Germinal center (tissue), 1 donor: ENCODE results near the gene TSPEAR.
"Not testable (repeated sequence)": the region's sequence is repeated elsewhere in the genome, so short reads cannot be mapped to it uniquely, and the experiment has no call there.

Source experiments
- DNase-seq: peaks from one replicate; pipeline ENCODE4 v3.0.0; 2012; ENCODE audit warnings: mixed read lengths, low spot score

TSPEAR gene

DNA sequence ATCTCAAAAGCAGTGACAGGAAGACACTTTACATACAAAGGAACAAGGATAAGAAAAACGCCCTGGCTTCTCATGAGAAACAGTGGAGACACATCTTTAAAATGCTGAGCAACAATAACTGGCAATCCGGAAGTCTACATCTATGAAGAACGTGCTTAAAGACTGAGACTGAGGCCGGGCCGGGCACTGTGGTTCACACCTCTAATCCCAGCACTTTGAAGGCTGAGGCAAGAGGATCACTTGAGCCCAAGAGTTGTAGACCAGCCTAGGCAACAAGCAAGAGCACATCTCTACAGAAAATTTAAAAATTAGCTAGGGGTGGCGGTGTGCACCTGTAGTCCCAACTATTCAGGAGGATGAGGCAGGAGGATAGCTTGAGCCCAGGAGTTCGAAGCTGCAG, 27.3 kb downstream of the TSPEAR start:
- no peak for DNase-seq

DNA sequence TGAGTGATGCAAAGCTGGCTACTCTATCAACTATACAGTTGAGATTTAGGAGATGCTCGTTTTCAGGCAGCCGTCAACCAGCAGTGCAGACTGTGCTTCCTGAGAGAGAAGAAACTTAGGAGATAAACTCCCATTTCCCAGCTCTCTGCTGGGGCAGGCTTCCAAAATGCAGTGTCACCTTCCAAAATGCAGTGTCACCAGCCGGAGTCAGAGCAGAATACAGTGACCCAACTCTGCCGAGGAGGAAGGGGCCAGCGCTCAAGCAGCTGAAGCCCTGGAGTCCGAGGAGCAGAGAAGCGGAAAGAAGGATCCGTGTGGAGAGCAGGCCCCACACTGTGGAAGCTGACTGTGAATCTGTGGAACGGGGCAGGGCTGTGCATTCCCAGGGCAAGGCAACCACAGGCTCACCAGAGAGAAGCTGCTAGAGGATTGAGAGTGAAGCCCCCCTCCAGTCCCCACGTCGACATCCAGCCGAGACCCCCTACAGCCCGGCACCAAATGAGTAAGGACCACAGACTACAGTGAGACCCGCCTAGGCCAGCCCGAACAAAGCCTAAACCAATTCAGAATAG, 28.7 kb downstream of the TSPEAR start:
- no peak for DNase-seq

DNA sequence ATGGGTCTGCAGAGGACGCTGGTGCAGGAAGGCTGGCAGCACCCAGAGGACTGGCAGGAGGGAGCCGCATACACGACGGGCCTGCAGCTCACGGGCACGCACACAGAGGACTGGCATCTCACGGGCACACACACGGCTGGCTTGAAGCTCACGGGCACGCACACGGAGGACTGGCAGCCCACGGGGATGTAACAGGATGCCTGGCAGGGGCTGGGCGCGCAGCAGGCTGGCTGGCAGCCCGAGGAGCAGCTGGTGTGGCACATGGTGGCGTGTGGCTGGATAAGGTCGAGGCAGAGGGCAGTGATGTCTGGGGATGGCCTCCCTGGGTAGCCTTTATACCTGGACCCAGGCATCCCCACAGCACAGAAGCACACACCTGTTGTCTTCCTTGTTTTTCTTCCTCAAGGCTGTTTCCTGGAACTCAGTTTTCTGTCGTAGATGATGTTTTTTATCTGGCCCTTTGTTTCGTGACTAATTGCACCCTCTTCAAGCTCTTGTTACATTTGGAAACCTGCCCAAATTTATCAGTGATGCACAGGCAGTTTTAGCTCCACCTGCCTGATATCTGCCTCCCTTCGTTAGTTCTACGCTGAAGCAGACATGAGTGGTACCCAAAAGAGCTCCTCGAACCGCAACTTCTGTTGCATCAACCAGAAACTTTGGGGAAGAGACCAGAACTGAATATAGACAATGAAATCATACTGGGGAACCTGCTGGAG, 29.4 kb downstream of the TSPEAR start, which contains the start of gene KRTAP12-1:
TSS of gene KRTAP12-1 (minus strand) at position 303 of the 719 bp plus-strand sequence. CDS start at position 263, 40 bp downstream.
- DNase-seq, result no peak

DNA sequence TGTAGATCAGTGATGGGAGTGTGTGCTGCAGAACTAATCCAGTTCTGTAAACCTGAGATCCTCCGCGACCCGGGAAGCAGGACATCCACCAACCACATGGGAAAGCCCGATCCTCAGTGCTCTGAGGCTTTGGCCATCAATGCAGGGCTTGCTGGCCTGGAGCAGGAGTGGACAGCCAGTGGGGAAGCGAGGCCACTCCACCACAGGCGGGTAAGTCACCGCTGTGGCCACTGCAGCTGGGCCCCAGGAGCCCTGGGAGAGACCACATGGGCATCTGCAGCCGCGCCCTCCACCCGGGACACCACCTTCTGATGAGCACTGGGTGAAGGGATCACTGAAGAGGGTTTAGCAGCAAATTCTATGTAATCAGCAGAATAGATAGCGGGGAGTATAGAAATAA, 30.2 kb downstream of the TSPEAR start:
- DNase-seq, result no peak

DNA sequence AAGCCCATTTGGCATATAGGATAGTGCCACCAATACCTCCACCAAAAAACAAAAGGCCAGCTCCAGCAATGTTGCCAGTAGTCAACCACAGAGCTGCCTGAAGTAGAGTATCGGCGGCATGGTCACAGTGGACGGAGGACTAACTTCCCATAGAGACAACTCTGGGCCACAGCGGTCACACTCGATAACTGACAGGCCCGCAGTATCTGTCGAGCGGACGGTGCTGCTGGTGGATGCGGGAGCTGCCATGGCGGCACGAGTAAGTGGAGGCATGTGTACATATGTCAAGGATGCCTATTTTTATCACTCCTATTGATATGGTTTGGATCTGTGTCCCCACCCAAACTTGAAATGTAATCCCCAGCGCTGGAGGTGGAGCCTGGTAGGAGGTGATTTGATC, 33.5 kb downstream of the TSPEAR start:
- no peak for DNase-seq

DNA sequence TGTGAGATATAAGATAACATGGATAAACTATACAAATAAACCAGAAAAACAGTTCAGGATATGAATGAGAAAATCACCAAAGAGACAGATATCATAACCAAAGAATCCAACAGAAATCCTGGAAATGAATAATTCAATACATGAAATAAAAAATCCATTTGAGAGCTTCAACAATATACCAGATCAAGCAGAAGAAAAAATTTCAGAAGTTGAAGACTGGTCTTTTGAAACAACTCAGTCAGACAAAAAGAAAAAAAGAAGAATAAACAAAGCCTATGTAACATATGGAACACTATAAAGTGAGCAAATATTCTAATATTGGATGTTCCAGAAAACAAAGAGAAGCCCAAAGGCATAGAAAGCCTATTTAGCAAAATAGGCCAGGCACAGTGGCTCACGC, 39.5 kb downstream of the TSPEAR start:
- no peak for DNase-seq

DNA sequence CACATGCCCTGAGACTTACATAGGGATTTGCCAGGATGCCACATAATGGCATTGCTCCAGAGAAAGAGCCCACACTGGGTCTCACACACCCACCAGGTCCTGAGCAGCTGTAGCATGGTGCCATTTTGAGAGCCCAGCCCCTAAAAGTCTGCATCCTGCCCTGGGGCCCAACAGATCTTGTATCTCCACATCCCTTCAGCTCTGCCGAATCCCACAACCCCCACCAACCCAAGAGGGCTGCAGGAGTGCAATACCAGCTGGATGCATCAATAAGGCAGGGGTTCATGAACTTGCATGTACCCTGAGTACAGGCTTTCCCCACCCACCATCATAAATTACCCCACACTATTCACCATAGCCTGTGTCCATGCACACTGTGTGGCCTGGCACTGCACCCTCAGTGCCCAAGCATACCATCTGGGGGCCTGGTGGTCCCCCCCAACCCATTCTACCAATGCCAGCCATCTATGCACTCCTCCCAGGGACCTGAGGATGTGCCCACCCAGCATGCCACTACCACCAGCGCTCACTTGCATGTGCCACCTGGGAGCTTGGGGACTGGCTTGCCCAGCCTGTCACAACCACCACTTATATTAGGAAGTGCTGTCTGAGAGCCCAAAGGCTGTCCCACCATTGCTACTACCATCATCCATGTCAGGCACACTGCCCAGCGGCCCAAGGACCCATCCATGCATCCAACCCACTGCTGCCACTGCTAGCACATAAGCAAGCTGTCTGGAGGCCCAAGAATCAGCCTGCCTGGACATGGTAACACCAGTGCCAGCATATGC, 40.5 kb downstream of the TSPEAR start:
- DNase-seq, result no peak

DNA sequence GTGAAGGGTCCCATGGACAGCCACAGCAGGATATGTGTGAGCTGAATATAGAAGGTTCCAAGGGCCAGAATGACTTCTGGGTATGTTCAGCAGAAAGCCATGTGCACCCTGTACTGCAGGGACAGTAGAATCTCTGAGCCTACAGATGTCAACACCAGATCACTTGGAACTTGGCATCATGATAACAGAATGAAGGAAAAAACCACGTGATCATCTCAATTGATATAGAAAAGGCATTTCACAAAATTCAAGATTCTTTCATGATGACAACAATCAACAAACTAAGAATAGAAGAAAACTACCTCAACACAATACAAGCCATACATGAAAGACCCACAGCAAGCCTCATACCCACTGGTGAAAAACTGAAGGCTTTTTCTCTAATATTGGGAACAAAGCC, 43.8 kb downstream of the TSPEAR start:
- DNase-seq, result no peak

DNA sequence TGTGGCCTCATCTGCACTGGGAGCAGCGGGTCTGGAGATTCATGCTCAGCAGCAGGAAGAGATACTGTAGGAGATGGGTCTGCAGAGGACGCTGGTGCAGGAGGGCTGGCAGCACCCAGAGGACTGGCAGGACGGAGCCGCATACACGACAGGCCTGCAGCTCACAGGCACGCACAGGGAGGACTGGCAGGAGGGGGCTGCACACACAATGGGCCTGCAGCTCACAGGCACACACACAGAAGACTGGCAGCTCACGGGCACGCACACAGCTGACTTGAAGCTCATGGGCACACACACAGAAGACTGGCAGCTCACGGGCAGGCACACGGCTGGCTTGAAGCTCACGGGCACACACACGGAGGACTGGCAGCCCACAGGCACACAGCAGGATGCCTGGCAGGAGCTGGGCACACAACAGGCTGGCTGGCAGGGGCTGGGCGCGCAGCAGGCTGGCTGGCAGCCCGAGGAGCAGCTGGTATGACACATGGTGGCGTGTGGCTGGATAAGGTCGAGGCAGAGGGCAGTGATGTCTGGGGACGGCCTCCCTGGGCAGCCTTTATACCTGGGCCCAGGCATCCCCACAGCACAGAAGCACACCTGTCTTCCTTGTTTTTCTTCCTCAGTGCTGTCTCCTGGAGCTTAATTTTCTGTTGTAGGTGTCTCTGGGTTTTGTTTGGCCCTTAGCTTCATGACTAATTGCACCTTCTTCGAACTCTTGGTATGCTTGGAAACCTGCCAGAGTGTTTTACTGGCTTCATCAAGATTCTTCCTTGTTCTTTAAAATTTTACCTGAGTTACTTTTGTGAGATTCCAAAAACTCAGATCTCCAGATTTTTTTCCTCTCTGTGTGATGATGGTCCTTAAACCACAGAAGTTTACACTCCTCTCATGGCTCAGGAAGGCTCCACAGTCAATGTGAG, 44.7 kb downstream of the TSPEAR start, which contains the start of gene KRTAP12-2:
TSS of gene KRTAP12-2 (minus strand) at position 527 of the 920 bp plus-strand sequence. CDS start at position 486, 41 bp downstream.
- DNase-seq, result no peak

DNA sequence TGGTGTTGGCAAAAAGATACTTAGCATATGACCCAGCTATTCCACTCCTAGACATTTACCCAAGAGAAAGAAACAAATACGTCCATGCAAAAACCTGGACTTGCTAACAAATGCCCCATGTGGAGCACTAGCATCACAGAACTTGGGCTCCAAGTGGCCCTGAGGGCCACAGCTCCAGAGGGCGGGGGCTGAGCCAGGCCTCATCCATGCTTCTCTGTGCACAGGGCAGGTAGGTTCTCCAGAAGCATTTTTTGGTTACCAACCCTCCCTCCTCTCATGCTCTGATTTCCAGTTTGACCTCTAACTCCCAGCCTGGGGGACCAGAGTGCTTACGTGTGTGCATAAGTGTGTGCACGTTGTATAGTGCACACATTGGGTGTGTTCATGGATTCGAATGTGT, 46.7 kb downstream of the TSPEAR start:
- no peak for DNase-seq

DNA sequence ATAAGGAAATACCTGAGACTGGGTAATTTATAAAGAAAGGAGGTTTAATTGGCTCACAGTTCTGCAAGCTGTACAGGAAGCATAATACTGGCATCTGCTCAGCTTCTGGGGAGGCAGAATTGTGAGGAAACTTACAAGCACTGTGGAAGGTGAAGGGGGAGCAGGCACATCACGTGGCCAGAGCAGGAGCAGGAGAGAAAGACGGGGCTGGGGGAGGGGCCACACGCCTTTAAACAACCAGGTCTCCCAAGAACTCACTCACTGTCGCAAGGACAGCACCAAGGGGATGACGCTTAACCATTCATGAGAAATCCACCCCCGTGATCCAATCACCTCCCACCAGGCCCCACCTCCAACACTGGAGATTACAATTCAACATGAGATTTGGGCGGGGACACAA, 49.8 kb downstream of the TSPEAR start:
- DNase-seq, result not testable (repeated sequence)

DNA sequence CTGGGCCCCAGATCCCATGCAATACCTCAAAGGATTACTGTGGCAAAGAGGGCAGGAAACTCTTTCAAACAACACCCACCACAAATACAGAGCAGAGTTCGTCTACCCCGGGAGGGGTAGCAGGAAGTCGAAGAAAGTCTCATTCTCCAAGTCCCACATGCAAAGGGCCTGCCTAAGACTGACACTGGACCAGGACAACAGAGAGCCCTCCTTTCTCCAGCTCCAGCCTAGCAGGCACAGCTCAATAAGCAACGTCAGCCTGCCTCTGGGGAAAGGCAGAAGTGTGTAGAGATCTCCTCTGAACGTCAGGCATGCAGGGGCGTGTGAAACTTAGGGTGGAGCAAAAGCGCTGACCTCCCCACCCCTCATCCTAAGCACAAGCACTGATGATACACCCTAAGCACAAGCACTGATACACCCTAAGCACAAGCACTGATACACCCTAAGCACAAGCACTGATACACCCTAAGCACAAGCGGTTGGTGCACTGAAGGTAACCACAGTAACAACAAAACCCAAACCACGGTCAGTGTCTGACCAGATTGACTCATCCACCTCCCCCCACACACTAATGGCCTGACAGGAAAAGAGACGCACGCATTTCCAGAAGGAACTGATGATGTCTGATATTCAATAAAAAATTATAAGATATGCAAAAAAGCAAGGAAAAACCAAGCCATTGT, 52.3 kb downstream of the TSPEAR start:
- no peak for DNase-seq

DNA sequence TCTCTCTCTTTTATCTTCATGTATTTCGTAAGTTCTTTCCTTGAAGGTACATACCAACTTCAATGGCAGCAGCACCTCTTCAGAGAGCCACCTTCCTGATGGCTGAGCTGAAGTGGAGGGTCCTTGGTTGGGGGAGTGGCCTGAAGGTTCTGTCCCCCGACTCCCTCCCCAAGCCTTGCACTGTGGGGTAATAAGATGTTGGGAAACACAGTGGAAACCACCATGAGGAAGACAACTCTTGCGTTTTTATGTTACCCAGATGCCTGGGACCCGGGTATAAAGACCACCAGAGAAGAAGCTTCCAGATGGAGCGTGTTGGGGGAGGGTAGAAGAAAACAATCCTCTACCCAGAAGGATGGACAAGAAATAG, 52.8 kb downstream of the TSPEAR start:
- no peak for DNase-seq

DNA sequence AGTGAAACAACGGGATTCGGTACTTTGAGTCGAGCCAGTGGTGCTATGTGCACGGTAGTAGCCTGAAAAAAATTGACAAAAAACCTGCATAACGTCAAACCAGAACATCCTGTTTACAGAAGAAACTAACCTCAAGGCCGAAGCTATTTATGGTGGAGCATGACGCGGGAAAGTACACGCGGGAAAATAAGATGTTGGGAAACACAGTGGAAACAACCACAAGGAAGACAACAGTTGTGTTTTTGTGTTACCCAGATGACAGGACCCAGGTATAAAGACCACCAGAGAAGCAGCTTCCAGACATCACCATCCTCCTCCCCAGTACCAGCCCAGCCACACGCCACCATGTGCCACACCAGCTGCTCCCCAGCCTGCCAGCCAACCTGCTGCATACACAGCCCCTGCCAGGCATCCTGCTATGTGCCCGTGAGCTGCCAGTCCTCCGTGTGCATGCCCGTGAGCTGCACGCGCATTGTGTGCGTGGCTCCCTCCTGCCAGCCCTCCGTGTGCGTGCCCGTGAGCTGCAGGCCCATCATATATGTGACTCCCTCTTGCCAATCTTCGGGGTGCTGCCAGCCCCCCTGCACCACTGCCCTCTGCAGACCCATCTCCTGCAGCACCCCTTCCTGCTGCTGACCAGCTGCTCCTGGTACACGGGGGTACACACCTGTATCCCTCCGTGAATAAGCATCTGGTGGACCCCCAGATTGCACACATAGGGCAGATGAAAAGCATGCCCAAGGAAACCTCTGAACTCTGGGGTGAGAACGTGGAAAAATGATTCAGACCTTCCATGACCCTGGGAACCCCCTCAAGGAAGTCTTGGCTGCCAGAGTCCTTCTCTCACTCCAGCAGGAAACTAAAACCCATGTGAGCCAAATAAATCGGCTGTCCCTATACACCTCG, 53.5 kb downstream of the TSPEAR start, which contains the start of gene KRTAP12-3:
TSS of gene KRTAP12-3 (plus strand) at position 298 of the 906 bp plus-strand sequence. CDS start at position 346, 48 bp downstream.
- no peak for DNase-seq

DNA sequence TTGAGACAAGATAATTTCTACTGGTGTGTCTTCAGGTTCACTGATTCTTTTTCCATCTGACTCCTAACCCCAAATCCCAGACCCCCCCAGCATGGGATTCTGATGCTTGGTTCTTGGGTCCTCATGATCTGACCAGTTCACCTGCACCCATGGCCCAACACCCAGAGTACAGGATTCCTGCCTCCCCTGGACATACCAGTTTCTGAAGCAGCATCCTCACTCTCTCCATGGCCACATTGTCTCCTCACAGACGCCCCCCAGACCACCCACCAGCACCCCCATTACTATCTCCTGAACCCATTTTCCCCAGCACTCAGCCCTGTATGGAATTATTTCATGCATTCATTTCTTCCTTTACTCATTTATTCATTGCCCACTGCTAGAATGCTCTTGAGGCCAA, 54.5 kb downstream of the TSPEAR start:
- DNase-seq, result no peak

DNA sequence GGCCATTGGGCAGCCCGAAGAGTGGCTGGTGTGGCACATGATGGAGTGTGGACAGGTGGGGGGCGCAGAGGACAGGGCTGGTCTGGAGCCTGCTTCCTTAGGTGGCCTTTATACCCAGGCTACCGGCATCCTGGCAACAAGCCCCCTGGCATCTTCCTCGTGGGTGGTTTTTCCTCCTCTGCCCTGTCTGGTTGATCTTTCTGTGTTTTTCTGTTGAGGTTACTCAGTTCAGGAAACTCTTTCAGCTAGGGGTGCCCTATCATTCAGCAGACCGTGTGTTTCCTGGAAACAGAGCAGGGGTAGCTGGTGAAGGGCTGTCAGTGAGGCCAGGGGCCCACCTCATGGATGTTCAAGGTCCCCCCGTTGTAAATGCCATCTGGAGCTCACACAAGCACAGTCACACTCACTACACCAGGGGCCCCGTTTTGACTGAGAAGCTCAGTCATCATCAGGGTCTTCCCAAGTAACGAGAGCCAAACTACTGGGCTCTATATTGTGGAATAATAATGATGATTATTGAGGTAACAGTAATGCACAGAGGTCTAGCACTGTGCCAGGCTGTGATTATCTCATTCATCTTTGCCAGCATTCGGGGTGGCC, 56.7 kb downstream of the TSPEAR start, which contains the start of gene KRTAP12-4:
TSS of gene KRTAP12-4 (minus strand) at position 84 of the 600 bp plus-strand sequence. CDS start at position 39, 45 bp downstream.
- no peak for DNase-seq

DNA sequence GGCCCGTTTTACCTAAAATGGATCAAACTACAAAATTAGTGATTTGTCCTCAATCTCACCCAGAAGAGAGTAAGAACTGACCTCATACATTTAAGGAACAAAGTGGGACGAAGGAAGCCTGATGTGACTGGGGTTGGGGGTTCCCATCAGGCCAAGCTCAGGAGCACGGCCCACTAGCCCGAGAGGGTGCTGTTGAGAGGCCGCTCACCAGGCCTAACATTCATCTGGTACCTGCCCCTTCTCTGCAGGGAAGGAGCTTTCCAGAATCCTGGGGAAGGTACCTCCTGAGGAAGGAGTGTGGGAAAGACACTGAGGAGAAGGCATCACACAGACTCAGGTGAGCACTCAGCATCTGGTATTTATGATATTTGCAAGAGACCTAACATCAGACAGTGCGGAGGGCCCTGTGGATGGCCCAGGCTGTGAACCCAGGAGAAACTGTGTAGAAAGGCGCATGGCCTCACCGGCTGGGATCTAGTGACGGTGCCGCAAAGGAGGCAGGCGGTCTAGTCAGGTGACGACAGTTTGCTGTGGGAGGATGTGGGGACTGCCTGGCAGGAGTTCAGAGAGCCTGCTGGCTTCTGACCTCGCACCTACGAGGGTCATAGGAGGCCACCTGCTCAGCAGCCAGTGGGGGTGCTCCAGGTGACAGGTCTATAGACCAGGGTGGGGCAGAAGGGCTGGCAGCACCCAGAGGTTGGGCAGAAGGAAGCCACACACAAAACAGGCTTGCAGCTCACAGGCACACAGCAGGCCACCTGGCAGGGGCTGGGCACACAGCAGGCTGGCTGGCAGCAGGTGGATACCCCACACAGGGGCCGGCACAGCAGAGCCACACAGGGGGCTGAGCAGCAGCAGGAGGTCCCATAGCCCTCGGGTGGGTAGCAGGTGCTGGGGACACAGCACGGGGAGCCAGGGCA, 57.5 kb downstream of the TSPEAR start:
- no peak for DNase-seq

DNA sequence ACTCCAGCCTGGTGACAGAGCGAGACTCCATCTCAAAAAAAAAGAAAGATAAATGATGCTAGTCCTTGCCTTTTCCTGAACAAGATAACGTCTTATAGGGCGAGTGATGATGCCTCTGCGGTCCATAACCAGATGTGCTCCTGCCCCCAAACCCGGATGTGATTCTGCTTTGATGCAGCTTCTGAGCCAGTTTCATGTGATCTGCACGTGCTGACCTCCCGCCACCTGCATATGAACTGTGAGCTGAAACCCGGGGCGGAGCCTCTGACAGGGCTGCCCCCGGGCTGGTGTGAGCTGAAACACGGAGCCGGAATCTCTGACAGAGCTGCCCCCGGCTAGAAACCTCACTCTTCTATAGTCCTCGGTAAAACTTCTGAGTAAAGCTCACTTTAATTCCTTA, 58.2 kb downstream of the TSPEAR start:
- no peak for DNase-seq
